Measurements from ENCODE around the gene LDLRAD4.

- TF ChIP-seq STAT5A (IDR thresholded peaks at IDR 0.05; ENCODE audit: borderline replicate concordance, low read length) (no peak), TAF1 (IDR thresholded peaks at IDR 0.05; ENCODE audit: control insufficient read depth, extremely low read depth, insufficient read depth, low read length, severe bottlenecking) (no peak), POLR2AphosphoS5 (IDR thresholded peaks at IDR 0.05; ENCODE audit: control insufficient read depth, insufficient read depth, low read depth, low read length) (no peak), CBFB (CRISPR knock-in tag; IDR thresholded peaks at IDR 0.05) (no peak), SMARCA5 (IDR thresholded peaks at IDR 0.05) (no peak), TCF7 (IDR thresholded peaks at IDR 0.05; ENCODE audit: borderline replicate concordance) (no peak)
Measured at GRCh38 chr18:13543144-13543543, 324.6 kb downstream of the LDLRAD4 start.

Measured in K562 (cell line).